SK-N-SH treated with all-trans-retinoic acid at 6 μM for 48 hours (cell line): ENCODE data around the gene ASTN2.

ENCODE experiments used
- ATAC-seq: fragments of 200-7000 bp; cut with Tn5 transposase; 3 replicates; pipeline ENCODE4 v1.9.1; 2020; ENCODE audit warnings: mild to moderate bottlenecking, moderate library complexity
- ARNTL ChIP-seq: fragments of 450-650 bp; formaldehyde crosslinking; IDR thresholded peaks from 2 replicates; pipeline ENCODE4 v1.5.0; 2020; ENCODE audit warnings: low read depth, mild to moderate bottlenecking, moderate library complexity, borderline replicate concordance
- BACH2 ChIP-seq: fragments of 250-450 bp; sonication (Bioruptor Pico); IDR thresholded peaks from 2 replicates; pipeline ENCODE4 v1.9.0; 2021; ENCODE audit warnings: mild to moderate bottlenecking, borderline replicate concordance
- CREB5 ChIP-seq: fragments of 250-450 bp; sonication (Bioruptor Pico); IDR thresholded peaks from 2 replicates; pipeline ENCODE4 v1.5.1; 2020; ENCODE audit warnings: low read depth, mild to moderate bottlenecking, moderate library complexity
- CSDC2 ChIP-seq: fragments of 250-450 bp; sonication (Bioruptor Pico); IDR thresholded peaks from 2 replicates; pipeline ENCODE4 v1.5.0; 2020; ENCODE audit warnings: mild to moderate bottlenecking, moderate library complexity
- CSRNP3 ChIP-seq: fragments of 250-450 bp; sonication (Bioruptor Pico); IDR thresholded peaks from 2 replicates; pipeline ENCODE4 v1.5.1; 2021; ENCODE audit warnings: mild to moderate bottlenecking, moderate library complexity
- GLIS3 ChIP-seq: fragments of 250-450 bp; sonication (Bioruptor Pico); IDR thresholded peaks from 2 replicates; pipeline ENCODE4 v1.5.0; 2020; ENCODE audit warnings: mild to moderate bottlenecking, moderate library complexity
- ISL1 ChIP-seq: fragments of 250-450 bp; sonication (Bioruptor Pico); IDR thresholded peaks from 2 replicates; pipeline ENCODE4 v2.1.2; 2022; ENCODE audit warnings: mild to moderate bottlenecking, moderate library complexity
- PATZ1 ChIP-seq: fragments of 250-450 bp; sonication (Bioruptor Pico); IDR thresholded peaks from 2 replicates; pipeline ENCODE4 v1.8.0; 2020; ENCODE audit warnings: mild to moderate bottlenecking, moderate library complexity, borderline replicate concordance
- POU6F1 ChIP-seq: fragments of 250-450 bp; sonication (Bioruptor Pico); IDR thresholded peaks from 2 replicates; pipeline ENCODE4 v1.8.0; 2021; ENCODE audit warnings: low read depth, mild to moderate bottlenecking, moderate library complexity, borderline replicate concordance
- PPARA ChIP-seq: fragments of 250-450 bp; sonication (Bioruptor Pico); IDR thresholded peaks from 2 replicates; pipeline ENCODE4 v1.5.0; 2020; ENCODE audit warnings: mild to moderate bottlenecking, borderline replicate concordance
- RARB ChIP-seq: fragments of 250-450 bp; sonication (Bioruptor Pico); IDR thresholded peaks from 2 replicates; pipeline ENCODE4 v1.8.0; 2021; ENCODE audit warnings: mild to moderate bottlenecking, moderate library complexity
- SNAI2 ChIP-seq: fragments of 250-450 bp; sonication (Bioruptor Pico); IDR thresholded peaks from 2 replicates; pipeline ENCODE4 v1.5.0; 2020; ENCODE audit warnings: mild to moderate bottlenecking, moderate library complexity
- TCF4 ChIP-seq: fragments of 250-450 bp; sonication (Bioruptor Pico); IDR thresholded peaks from 2 replicates; pipeline ENCODE4 v1.8.0; 2021; ENCODE audit warnings: mild to moderate bottlenecking, moderate library complexity, borderline replicate concordance
- TSHZ2 ChIP-seq: fragments of 250-450 bp; sonication (Bioruptor Pico); IDR thresholded peaks from 2 replicates; pipeline ENCODE4 v1.5.0; 2020; ENCODE audit warnings: mild to moderate bottlenecking, moderate library complexity
- ZC3H10 ChIP-seq: fragments of 250-450 bp; sonication (Bioruptor Pico); IDR thresholded peaks from 2 replicates; pipeline ENCODE4 v1.5.1; 2021; ENCODE audit warnings: mild to moderate bottlenecking, moderate library complexity
- ZFP3 ChIP-seq: fragments of 250-450 bp; sonication (Bioruptor Pico); IDR thresholded peaks from 2 replicates; pipeline ENCODE4 v1.5.0; 2020; ENCODE audit warnings: mild to moderate bottlenecking, moderate library complexity
- ZFP30 ChIP-seq: fragments of 450-650 bp; formaldehyde crosslinking; IDR thresholded peaks from 2 replicates; pipeline ENCODE4 v1.5.0; 2022; ENCODE audit warnings: mild to moderate bottlenecking, moderate library complexity
- ZNF565 ChIP-seq: fragments of 450-650 bp; formaldehyde crosslinking; conservative IDR thresholded peaks from 2 replicates; pipeline ENCODE4 v1.5.0; 2020; ENCODE audit warnings: low read depth, mild to moderate bottlenecking, moderate library complexity
- ZNF70 ChIP-seq: fragments of 450-650 bp; formaldehyde crosslinking; IDR thresholded peaks from 2 replicates; pipeline ENCODE4 v1.5.0; 2020; ENCODE audit warnings: mild to moderate bottlenecking, moderate library complexity
- ZNF8 ChIP-seq: fragments of 450-650 bp; formaldehyde crosslinking; IDR thresholded peaks from 2 replicates; pipeline ENCODE4 v1.5.0; 2020; ENCODE audit warnings: mild to moderate bottlenecking, moderate library complexity

ASTN2 gene

GRCh38 chr9:116420993-116421538 is 993.8 kb downstream of the ASTN2 start:
- no peak for ATAC-seq
- TF ChIP-seq CSRNP3 (CRISPR knock-in tag) (no peak), ZC3H10 (no peak), CSDC2 (CRISPR knock-in tag) (no peak), ZFP30 (CRISPR knock-in tag) (no peak), SNAI2 (CRISPR knock-in tag) (no peak), CREB5 (CRISPR knock-in tag) (no peak)

GRCh38 chr9:116419181-116419580 is 995.7 kb downstream of the ASTN2 start:
- TF ChIP-seq RARB (CRISPR knock-in tag) = no peak
- TF ChIP-seq PPARA = no peak
- TF ChIP-seq ZNF8 = no peak
- TF ChIP-seq GLIS3 (CRISPR knock-in tag) = no peak
- TF ChIP-seq ZC3H10 = no peak
- no peak for TF ChIP-seq ISL1 (CRISPR knock-in tag)
- no peak for TF ChIP-seq CSRNP3 (CRISPR knock-in tag)
- TF ChIP-seq CREB5 (CRISPR knock-in tag) = no peak
- TF ChIP-seq TCF4 = no peak
- TF ChIP-seq PATZ1 (CRISPR knock-in tag) = no peak
- no peak for TF ChIP-seq TSHZ2 (CRISPR knock-in tag)
- TF ChIP-seq SNAI2 (CRISPR knock-in tag) = no peak
- TF ChIP-seq ZNF565 = no peak
- no peak for TF ChIP-seq ARNTL (CRISPR knock-in tag)
- no peak for TF ChIP-seq BACH2 (CRISPR knock-in tag)
- TF ChIP-seq CSDC2 (CRISPR knock-in tag) = no peak
- no peak for ATAC-seq

- TF ChIP-seq CSRNP3 (CRISPR knock-in tag) = no peak
- TF ChIP-seq ZNF70 (CRISPR knock-in tag) = no peak
- no peak for TF ChIP-seq ZC3H10
- TF ChIP-seq TSHZ2 (CRISPR knock-in tag) = no peak
- TF ChIP-seq CSDC2 (CRISPR knock-in tag) = no peak
- TF ChIP-seq BACH2 (CRISPR knock-in tag) = no peak
- TF ChIP-seq POU6F1 = no peak
- TF ChIP-seq PPARA = no peak
- no peak for TF ChIP-seq ZFP30 (CRISPR knock-in tag)
- TF ChIP-seq ZFP3 (CRISPR knock-in tag) = no peak
- no peak for TF ChIP-seq TCF4
- TF ChIP-seq, all 23 proteins: peak for 0
- ATAC-seq = no peak
Measured at GRCh38 chr9:116417464-116417863, 997.4 kb downstream of the ASTN2 start.
